ENCODE data around the gene CREBZF.

The CREBZF gene, protein sequence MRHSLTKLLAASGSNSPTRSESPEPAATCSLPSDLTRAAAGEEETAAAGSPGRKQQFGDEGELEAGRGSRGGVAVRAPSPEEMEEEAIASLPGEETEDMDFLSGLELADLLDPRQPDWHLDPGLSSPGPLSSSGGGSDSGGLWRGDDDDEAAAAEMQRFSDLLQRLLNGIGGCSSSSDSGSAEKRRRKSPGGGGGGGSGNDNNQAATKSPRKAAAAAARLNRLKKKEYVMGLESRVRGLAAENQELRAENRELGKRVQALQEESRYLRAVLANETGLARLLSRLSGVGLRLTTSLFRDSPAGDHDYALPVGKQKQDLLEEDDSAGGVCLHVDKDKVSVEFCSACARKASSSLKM

DNA sequence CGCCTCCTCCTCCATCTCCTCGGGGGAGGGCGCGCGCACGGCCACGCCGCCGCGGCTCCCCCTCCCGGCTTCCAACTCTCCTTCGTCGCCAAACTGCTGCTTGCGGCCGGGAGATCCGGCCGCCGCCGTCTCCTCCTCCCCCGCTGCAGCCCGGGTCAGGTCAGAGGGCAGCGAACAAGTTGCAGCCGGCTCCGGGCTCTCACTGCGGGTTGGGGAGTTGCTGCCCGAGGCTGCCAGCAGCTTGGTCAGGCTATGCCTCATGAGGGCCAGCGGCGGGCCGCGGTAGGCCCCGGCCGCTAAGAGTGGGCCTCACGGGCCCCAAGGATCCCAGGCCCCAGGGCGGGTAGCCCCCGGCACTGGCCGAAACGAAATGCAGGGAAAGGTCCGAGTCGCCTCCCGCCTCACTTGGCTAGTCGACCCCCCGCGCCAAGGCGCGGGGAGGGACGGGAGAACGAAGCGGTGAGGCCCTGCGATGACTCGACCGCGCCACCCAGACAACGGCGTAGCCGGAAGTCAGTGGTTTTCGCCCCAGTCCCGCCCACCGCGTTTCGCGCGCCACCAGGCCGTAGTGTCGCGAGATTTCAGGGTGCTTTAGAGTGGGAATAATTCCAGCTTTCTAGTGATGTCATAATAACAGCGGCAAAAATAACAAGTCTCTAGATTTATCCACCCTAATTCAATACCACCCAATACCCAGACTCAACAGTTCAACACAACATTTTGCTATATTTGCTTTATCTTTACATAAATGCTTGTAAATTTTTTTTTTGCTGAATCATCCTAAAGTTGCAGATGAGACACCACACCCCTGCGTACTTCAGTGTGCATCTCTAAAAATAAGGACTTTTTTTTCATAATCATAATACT is at the start of gene CREBZF:
Gene CREBZF, minus strand, starts transcription at position 515 of the 867 bp plus-strand sequence. Its CDS starts 254 bp downstream, at position 261.
- peak; percentile 95 for DNase-seq

DNA sequence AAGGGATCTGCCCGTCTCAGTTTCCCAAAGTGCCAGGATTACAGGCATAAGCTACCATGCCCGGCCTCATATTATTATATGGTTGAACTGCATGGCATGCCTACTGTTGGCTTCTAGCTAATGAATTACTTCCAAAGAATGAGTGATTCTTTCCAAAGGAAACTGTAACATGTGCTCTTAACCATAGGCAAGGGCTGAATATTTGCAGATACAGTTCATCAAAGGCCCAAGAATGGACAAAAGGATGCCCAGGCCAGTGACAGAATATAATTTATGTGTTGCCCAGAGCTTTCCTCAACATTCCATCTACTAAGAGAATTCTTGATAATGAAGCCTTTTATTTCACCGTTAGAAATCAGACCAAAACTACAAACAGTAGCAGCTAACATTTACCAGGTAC is 48.0 kb upstream of the CREBZF start:
- no peak for DNase-seq

GRCh38 chr11:85710917-85711316 is 46.0 kb upstream of the CREBZF start:
- no peak for DNase-seq

GRCh38 chr11:85709941-85710702 is 45.2 kb upstream of the CREBZF start:
- DNase-seq, result no peak

GRCh38 chr11:85705800-85706199 is 40.9 kb upstream of the CREBZF start:
- no peak for DNase-seq

GRCh38 chr11:85704967-85705366 is 40.0 kb upstream of the CREBZF start:
- DNase-seq, result no peak

- peak; percentile 43 for DNase-seq
These were observed 35.2 kb upstream of the CREBZF start for GRCh38 chr11:85699957-85700741.

- DNase-seq, result no peak
These were observed 33.3 kb upstream of the CREBZF start for GRCh38 chr11:85698195-85698594.

GRCh38 chr11:85697747-85698146 is 32.8 kb upstream of the CREBZF start:
- DNase-seq, result no peak

GRCh38 chr11:85695546-85695945 is 30.6 kb upstream of the CREBZF start:
- DNase-seq, result no peak

GRCh38 chr11:85694385-85694980 is 29.6 kb upstream of the CREBZF start:
- DNase-seq, result peak; percentile 63

- DNase-seq, result no peak
These were observed 21.0 kb upstream of the CREBZF start, which contains the start of gene CCDC89 for GRCh38 chr11:85685820-85686459. TSS of gene CCDC89 (minus strand) at chr11:85686195. CDS start at chr11:85686130, 65 bp downstream.

DNA sequence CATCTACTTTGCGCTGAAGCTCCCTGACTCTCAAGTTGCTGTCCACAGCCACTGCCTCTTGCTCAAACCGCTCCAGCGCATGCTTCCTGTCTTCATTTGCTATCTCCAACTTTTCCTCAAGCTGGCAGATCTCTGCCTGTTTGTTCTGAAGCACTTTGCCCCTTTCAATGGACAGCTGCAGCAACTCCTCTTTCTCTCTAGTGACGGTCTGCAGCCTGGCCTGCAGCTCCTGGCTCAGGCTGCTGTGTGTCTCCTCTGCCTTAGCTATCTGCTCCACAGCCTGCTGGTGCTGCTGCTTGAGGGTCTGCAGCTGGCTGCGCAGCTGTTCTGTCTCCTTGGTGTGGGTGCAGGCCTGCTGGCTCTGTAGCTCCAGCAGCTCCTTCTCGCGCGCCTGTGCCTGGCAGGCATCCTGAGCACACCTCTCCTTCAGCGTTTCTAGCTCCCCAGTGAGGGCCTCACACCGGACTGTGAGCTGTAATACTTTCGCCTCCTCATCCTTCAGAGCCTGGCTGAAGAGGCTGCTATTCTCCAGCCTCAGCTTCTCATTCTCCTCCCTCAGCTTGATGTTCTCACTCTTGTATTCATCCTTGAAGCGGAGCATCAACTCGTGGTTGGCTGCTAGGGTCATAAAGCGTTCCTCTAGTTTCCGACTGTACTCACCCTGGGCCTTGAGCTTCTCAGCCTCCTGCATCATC is 20.3 kb upstream of the CREBZF start:
- DNase-seq, result no peak

GRCh38 chr11:85682330-85683305 is 17.7 kb upstream of the CREBZF start:
- peak; percentile 63 for DNase-seq

- DNase-seq, result peak; percentile 5
These were observed 16.0 kb upstream of the CREBZF start for GRCh38 chr11:85680897-85681296.

DNA sequence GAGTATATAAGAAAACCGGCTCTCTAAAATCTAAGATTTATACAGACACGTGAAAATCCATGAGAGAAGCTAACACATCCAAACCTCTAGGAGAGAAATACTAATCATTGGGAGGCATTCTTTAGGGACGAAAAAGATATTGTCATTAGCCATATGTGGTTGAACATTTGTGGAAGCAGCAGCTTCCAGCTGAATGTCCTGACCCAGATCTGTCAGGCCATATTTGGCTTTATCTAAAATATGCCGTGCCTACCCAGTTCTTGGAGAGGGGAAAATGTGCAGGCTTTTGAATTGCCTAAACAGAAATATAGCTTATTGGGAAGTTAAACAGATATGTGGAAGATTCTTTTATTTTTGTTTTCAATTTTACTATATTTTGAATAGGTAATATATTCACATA is 14.6 kb upstream of the CREBZF start:
- DNase-seq, result no peak

DNA sequence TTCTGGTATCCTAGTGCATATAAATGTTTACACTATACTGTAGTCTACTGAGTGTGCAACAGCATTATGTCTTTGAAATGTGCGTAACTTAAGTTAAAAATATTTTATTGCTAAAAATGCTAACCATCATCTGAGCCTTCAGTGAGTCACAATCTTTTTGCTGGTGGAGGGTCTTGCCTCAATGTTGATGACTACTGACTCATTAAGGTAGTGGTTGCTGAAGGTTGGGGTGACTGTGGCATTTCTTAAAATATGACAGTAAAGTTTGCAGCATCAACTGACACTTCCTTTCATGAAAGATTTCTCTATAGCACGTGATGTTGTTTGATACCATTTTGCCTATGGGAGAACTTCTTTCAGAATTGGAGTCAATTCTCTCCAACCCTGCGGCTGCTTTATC is 8.5 kb upstream of the CREBZF start:
- no peak for DNase-seq

GRCh38 chr11:85672105-85672902 is 7.4 kb upstream of the CREBZF start:
- no peak for DNase-seq

Data from CD4-positive, alpha-beta T cell treated with Interleukin-10 for 1 hour (primary cell).